ENCODE data around the gene KRTAP9-4. TPM values are rescaled to one million over a fixed set of nuclear protein-coding genes. Genes with fewer than 3 reads are reported as not detected.

The KRTAP9-4 gene
- total RNA-seq, 1 experiment from 2014 or later, result not detected

GRCh38 chr17:41287050-41287449 is 37.6 kb downstream of the KRTAP9-4 start:
- H3K9ac ChIP-seq (ENCODE audit: low read length), result no peak overlapping the region
- no peaks in the 10 kb centered on the region for H3K36me3 ChIP-seq (ENCODE audit: control insufficient read depth in 1 of 2, insufficient read depth in 2 of 2, low read length in 2 of 2)
- DNase-seq (ENCODE audit: low read depth, low spot score), result no peak
- no peaks in the 10 kb centered on the region; a peak in 1 of 4 replicates for H3K9me3 ChIP-seq (ENCODE audit: control insufficient read depth in 1 of 2, insufficient read depth in 1 of 2, low read depth in 1 of 2, low read length in 2 of 2)
- intact Hi-C loops (cut with micrococcal nuclease), result no loop called here
- no peaks in the 10 kb centered on the region for H3K79me2 ChIP-seq (ENCODE audit: insufficient read depth, low read length)
- H3K4me3 ChIP-seq (replicated peaks in 1 of 2; ENCODE audit: low read depth in 1 of 2, low read length in 2 of 2), result no peak overlapping the region
- H2AFZ ChIP-seq (ENCODE audit: low read depth, low read length, poor library complexity, severe bottlenecking), result no peak overlapping the region
- no peak for ATAC-seq
- RAD21 ChIA-PET (ENCODE audit: low non-redundant PET in 1 of 2, low total read pairs in 2 of 2, uncharacterized antibody in 2 of 2, unreplicated experiment in 2 of 2), result no interaction called here
- H3K4me1 ChIP-seq (ENCODE audit: control insufficient read depth in 1 of 2, insufficient read depth in 2 of 2, low read length in 2 of 2), result no peaks in the 10 kb centered on the region
- H3K9me2 ChIP-seq (ENCODE audit: insufficient read depth), result no peaks in the 10 kb centered on the region
- H3K4me2 ChIP-seq (ENCODE audit: low read length), result no peak overlapping the region
- H3K27me3 ChIP-seq (ENCODE audit: insufficient read depth, low read length), result no peaks in the 10 kb centered on the region
- no peak overlapping the region for H3K27ac ChIP-seq (ENCODE audit: low read depth, low read length)
- no TSS peak for BruUV-seq (replicated peaks)
- CTCF ChIA-PET, result interaction anchor here (1.1 kb wide), 1 partner anchor 431 kb away, joined by 3 read pairs; no protein-coding TSS in a partner anchor
- no peaks in the 10 kb centered on the region for H4K20me1 ChIP-seq (ENCODE audit: insufficient read depth)
- POLR2A ChIA-PET, result no interaction called here
- no peak for TF ChIP-seq SRF (IDR thresholded peaks at IDR 0.05; ENCODE audit: low read depth)

DNA sequence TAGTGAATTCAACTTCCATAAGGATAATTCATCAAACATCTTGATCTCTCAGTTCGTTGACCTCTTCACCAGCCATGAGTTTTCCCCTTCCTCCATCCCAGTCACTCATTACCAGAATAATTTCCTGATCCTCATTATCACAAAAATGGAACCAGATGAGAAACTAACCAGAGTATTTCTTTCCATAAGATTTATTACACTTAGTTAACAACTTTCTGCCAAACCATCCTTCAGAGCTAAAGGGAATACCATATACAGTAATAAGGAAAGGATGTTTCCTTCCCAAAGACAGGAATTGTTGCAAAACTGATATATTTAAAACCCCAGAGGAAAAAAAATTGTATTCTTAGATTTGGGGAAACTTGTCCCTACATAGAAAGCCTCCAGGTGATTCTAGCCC is 44.5 kb downstream of the KRTAP9-4 start:
- no TSS peak for BruUV-seq (replicated peaks)
- Histone ChIP-seq H4K20me1 (ENCODE audit: insufficient read depth) (no peaks in the 10 kb centered on the region), H3K79me2 (ENCODE audit: insufficient read depth, low read length) (no peaks in the 10 kb centered on the region), H2AFZ (ENCODE audit: low read depth, low read length, poor library complexity, severe bottlenecking) (no peak overlapping the region), H3K4me3 (replicated peaks in 1 of 2; ENCODE audit: low read depth in 1 of 2, low read length in 2 of 2) (no peak overlapping the region), H3K4me2 (ENCODE audit: low read length) (no peak overlapping the region), H3K36me3 (ENCODE audit: control insufficient read depth in 1 of 2, insufficient read depth in 2 of 2, low read length in 2 of 2) (no peaks in the 10 kb centered on the region), H3K4me1 (ENCODE audit: control insufficient read depth in 1 of 2, insufficient read depth in 2 of 2, low read length in 2 of 2) (no peaks in the 10 kb centered on the region), H3K27ac (ENCODE audit: low read depth, low read length) (no peak overlapping the region), H3K27me3 (ENCODE audit: insufficient read depth, low read length) (no peaks in the 10 kb centered on the region), H3K9ac (ENCODE audit: low read length) (no peak overlapping the region), H3K9me2 (ENCODE audit: insufficient read depth) (no peaks in the 10 kb centered on the region), H3K9me3 (ENCODE audit: control insufficient read depth in 1 of 2, insufficient read depth in 1 of 2, low read depth in 1 of 2, low read length in 2 of 2) (no peaks in the 10 kb centered on the region)
- intact Hi-C loops (cut with micrococcal nuclease), result no loop called here
- DNase-seq (ENCODE audit: low read depth, low spot score) (no peak), ATAC-seq (no peak)
- CTCF ChIA-PET, result no interaction called here
- POLR2A ChIA-PET, result no interaction called here
- RAD21 ChIA-PET (ENCODE audit: low non-redundant PET in 1 of 2, low total read pairs in 2 of 2, uncharacterized antibody in 2 of 2, unreplicated experiment in 2 of 2), result no interaction called here
- no peak for TF ChIP-seq POLR2AphosphoS5 (IDR thresholded peaks at IDR 0.05; ENCODE audit: low read depth, low read length)
- no peak for TF ChIP-seq ZNF274 (IDR thresholded peaks at IDR 0.05; ENCODE audit: low read depth, low read length)
- TF ChIP-seq ZBTB33 (IDR thresholded peaks at IDR 0.05; ENCODE audit: extremely low read depth, insufficient replicate concordance, low read length), result no peak
- TF ChIP-seq REST (IDR thresholded peaks at IDR 0.05; ENCODE audit: low read depth), result no peak
- no peak for TF ChIP-seq ELF1 (IDR thresholded peaks at IDR 0.05; ENCODE audit: borderline replicate concordance, low read depth)
- TF ChIP-seq FOSL1 (IDR thresholded peaks at IDR 0.05; ENCODE audit: low read depth), result no peak

Data from HCT116 (cell line).